Astrocyte (in vitro differentiated cells and primary cell): Measurements from ENCODE around the gene SOCS4. TPM values are rescaled to one million over a fixed set of nuclear protein-coding genes. Genes with fewer than 3 reads are reported as not detected.

Source experiments
- DNase-seq: peaks from one replicate; pipeline ENCODE4 v3.0.0-alpha.2; 2010; ENCODE audit warnings: low read depth
- FAIRE-seq: peaks from 2 replicates; lab custom pipeline; 2011; peaks lifted over from hg19 to GRCh38; lab: Jason Lieb, UNC
- H2AFZ ChIP-seq: 2 replicates; pipeline ENCODE4 v1.6.0; 2012; ENCODE audit warnings: low read depth, low read length, inconsistent platforms
- H3K27ac ChIP-seq: 2 replicates; pipeline ENCODE4 v1.5.1; 2011; ENCODE audit warnings: low read depth, low read length, inconsistent platforms
- H3K27me3 ChIP-seq: 2 replicates; pipeline ENCODE4 v1.6.0; 2011; ENCODE audit warnings: low read length, inconsistent platforms; ENCODE audit not compliant: insufficient read depth
- H3K36me3 ChIP-seq: 2 replicates; pipeline ENCODE4 v1.5.1; 2011; ENCODE audit warnings: low read length, inconsistent platforms; ENCODE audit not compliant: insufficient read depth
- H3K4me1 ChIP-seq: 2 replicates; pipeline ENCODE4 v1.5.1; 2011; ENCODE audit warnings: low read length, inconsistent platforms; ENCODE audit not compliant: insufficient read depth
- H3K4me2 ChIP-seq: 2 replicates; pipeline ENCODE4 v1.6.0; 2012; ENCODE audit warnings: low read length, inconsistent platforms
- H3K4me3 ChIP-seq: 2 replicates; pipeline ENCODE4 v1.5.1; 2011; ENCODE audit warnings: low read depth, mild to moderate bottlenecking, low read length, inconsistent platforms; ENCODE audit not compliant: insufficient read depth
- H3K79me2 ChIP-seq: 2 replicates; pipeline ENCODE4 v1.6.0; 2012; ENCODE audit warnings: mild to moderate bottlenecking, low read length, inconsistent platforms; ENCODE audit not compliant: insufficient read depth
- H3K9ac ChIP-seq: 2 replicates; pipeline ENCODE4 v1.6.0; 2012; ENCODE audit warnings: mild to moderate bottlenecking, low read length, inconsistent platforms
- H3K9me3 ChIP-seq: 2 replicates; pipeline ENCODE4 v1.5.1; 2012; ENCODE audit warnings: low read depth, mild to moderate bottlenecking, low read length, inconsistent platforms; ENCODE audit not compliant: insufficient read depth
- H4K20me1 ChIP-seq: 2 replicates; pipeline ENCODE4 v1.6.0; 2012; ENCODE audit warnings: low read length, inconsistent platforms; ENCODE audit not compliant: insufficient read depth
- H3K27ac Mint-ChIP-seq: one replicate; pipeline ENCODE4 v1.8.0; 2021; ENCODE audit warnings: mild to moderate bottlenecking, mixed read lengths; ENCODE audit not compliant: unreplicated experiment
- H3K27me3 Mint-ChIP-seq: one replicate; pipeline ENCODE4 v1.8.0; 2021; ENCODE audit warnings: low read depth, mixed read lengths; ENCODE audit not compliant: unreplicated experiment
- H3K36me3 Mint-ChIP-seq: one replicate; pipeline ENCODE4 v1.8.0; 2021; ENCODE audit warnings: low read depth, mixed read lengths; ENCODE audit not compliant: unreplicated experiment
- H3K4me1 Mint-ChIP-seq: one replicate; pipeline ENCODE4 v1.8.0; 2021; ENCODE audit warnings: low read depth, mixed read lengths; ENCODE audit not compliant: unreplicated experiment
- H3K4me3 Mint-ChIP-seq: one replicate; pipeline ENCODE4 v1.8.0; 2021; ENCODE audit warnings: mild to moderate bottlenecking, moderate library complexity, mixed read lengths; ENCODE audit not compliant: unreplicated experiment
- H3K9me3 Mint-ChIP-seq: one replicate; pipeline ENCODE4 v1.8.0; 2021; ENCODE audit warnings: mild to moderate bottlenecking, mixed read lengths; ENCODE audit not compliant: unreplicated experiment
- EZH2 ChIP-seq: IDR thresholded peaks from 2 replicates; pipeline ENCODE4 v1.6.1; 2012; ENCODE audit warnings: mild to moderate bottlenecking, low read length, inconsistent platforms; ENCODE audit not compliant: insufficient read depth
- total RNA-seq: library from RNA; stranded (reverse); gene quantifications from 2 replicates; pipeline ENCODE4 v1.2.1, GENCODE V29; 2021
- TF ChIP-seq, protein P1 (sequence below): IDR thresholded peaks from 2 replicates; pipeline ENCODE4 v1.5.1; 2011; ENCODE audit warnings: low read depth, mild to moderate bottlenecking, inconsistent platforms, low read length, moderate library complexity; ENCODE audit not compliant: insufficient read depth

SOCS4 gene
- total RNA-seq, 1 donor from 2014 or later, result 30.5 TPM

DNA sequence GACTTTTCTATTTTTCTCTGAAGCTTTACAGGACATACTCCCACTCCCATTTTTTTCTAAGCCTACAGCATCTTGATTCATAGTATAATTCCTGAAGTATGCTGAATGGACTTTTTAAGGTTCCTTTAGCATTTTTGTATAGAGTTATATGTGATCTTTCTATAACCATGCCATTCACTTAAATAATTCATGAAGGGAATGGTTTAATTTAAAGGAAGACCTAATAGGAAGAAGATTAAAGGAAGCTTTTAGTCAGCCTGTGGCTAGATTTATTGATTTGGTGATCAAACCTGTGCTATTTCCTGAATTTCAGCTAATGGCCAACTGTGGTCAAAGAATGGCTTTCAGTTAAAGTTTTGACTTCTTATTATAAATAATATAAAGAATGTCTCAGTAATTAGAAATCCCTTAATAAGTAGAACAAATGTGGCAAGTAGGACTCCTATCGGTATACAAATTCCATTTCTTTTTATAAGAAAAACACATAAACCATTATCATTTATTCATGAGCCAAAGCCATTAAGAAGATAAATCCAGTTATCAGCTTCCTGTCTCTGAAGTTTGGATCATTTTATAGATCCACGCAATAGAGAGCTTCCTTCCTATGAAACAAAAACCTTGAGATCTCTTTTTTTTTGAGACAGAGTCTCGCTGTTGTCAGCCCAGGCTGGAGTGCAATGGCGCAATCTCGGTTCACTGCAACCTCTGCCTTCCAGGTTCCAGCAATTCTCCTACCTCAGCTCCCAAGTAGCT lies 20.4 kb downstream of the SOCS4 start:
- peaks cover 12% of the 10 kb centered on the region for H3K36me3 ChIP-seq
- H4K20me1 ChIP-seq, result no peaks in the 10 kb centered on the region
- H3K27me3 ChIP-seq, result no peaks in the 10 kb centered on the region
- Mint-ChIP-seq H3K4me1 (peaks cover 3% of the 10 kb centered on the region), H3K27me3 (no peaks in the 10 kb centered on the region), H3K36me3 (peaks cover 4% of the 10 kb centered on the region), H3K9me3 (no peaks in the 10 kb centered on the region), H3K4me3 (no peak overlapping the region), H3K27ac (no peak overlapping the region)
- H3K9ac ChIP-seq, result no peak overlapping the region
- TF ChIP-seq EZH2, result no peak
- TF ChIP-seq, protein P1, sequence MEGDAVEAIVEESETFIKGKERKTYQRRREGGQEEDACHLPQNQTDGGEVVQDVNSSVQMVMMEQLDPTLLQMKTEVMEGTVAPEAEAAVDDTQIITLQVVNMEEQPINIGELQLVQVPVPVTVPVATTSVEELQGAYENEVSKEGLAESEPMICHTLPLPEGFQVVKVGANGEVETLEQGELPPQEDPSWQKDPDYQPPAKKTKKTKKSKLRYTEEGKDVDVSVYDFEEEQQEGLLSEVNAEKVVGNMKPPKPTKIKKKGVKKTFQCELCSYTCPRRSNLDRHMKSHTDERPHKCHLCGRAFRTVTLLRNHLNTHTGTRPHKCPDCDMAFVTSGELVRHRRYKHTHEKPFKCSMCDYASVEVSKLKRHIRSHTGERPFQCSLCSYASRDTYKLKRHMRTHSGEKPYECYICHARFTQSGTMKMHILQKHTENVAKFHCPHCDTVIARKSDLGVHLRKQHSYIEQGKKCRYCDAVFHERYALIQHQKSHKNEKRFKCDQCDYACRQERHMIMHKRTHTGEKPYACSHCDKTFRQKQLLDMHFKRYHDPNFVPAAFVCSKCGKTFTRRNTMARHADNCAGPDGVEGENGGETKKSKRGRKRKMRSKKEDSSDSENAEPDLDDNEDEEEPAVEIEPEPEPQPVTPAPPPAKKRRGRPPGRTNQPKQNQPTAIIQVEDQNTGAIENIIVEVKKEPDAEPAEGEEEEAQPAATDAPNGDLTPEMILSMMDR, result no peak
- H3K27ac ChIP-seq, result no peak overlapping the region
- peaks cover 13% of the 10 kb centered on the region for H3K79me2 ChIP-seq
- DNase-seq (no peak), FAIRE-seq (no peak)
- H3K4me3 ChIP-seq, result no peak overlapping the region
- H3K4me1 ChIP-seq, result peaks cover 7% of the 10 kb centered on the region
- H2AFZ ChIP-seq, result no peak overlapping the region
- H3K9me3 ChIP-seq, result no peaks in the 10 kb centered on the region
- no peak overlapping the region for H3K4me2 ChIP-seq

DNA sequence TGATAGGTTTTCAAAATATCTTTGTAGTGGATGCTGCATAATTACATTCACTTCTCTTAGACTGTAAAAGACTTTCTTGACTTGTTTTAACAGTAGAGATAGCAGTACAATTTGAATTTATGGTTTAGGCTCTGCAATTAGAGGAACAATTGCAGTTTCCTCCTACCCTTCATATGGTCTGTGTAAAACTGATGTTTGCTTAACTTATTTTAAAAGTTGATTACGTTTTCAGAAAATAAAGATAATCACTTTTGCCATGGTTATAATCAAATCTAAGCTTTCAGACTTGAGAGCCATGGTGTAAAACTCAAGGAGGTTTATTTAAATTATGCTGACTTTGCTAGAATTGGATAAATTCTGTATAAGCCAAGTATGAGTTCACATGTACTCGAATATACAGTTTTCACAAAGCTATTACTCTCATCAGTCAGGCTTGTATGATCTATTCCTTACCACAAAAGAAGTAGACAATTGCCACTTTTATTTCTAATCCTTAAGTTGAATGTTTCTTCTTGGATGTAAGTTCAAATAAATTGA lies 21.9 kb downstream of the SOCS4 start:
- no peaks in the 10 kb centered on the region for H3K9me3 ChIP-seq
- H3K27me3 ChIP-seq, result no peaks in the 10 kb centered on the region
- no peak overlapping the region for H3K9ac ChIP-seq
- Mint-ChIP-seq H3K27ac (no peak overlapping the region), H3K9me3 (no peaks in the 10 kb centered on the region), H3K36me3 (no peaks in the 10 kb centered on the region), H3K4me3 (no peak overlapping the region), H3K4me1 (peaks cover 11% of the 10 kb centered on the region), H3K27me3 (no peaks in the 10 kb centered on the region)
- DNase-seq (no peak), FAIRE-seq (no peak)
- peaks cover 24% of the 10 kb centered on the region for H3K79me2 ChIP-seq
- H3K27ac ChIP-seq, result no peak overlapping the region
- H3K36me3 ChIP-seq, result peaks cover 6% of the 10 kb centered on the region
- H2AFZ ChIP-seq, result no peak overlapping the region
- peaks cover 13% of the 10 kb centered on the region for H4K20me1 ChIP-seq
- no peak overlapping the region for H3K4me3 ChIP-seq
- TF ChIP-seq, protein P1, result no peak
- no peak for TF ChIP-seq EZH2
- peaks cover 15% of the 10 kb centered on the region for H3K4me1 ChIP-seq
- no peak overlapping the region for H3K4me2 ChIP-seq

DNA sequence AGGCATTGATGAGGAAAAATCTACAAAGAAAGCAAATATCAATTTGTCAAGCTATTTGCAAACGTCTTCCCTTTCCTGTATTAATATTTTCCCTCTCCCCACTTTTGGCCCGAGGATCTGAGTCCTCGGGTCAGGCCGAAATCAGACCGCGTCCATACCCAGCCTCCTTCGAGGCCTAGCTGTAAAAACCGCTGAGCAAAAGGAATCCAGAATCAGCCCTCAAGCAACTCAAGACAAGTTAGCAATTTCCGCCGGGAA lies 24.1 kb downstream of the SOCS4 start:
- H2AFZ ChIP-seq, result peak overlapping the region; percentile 90
- peak overlapping the region; percentile 94 for H3K4me3 Mint-ChIP-seq
- H3K9ac ChIP-seq, result peak overlapping the region; percentile 100
- no peaks in the 10 kb centered on the region for H3K27me3 ChIP-seq
- H3K36me3 ChIP-seq, result peaks cover 12% of the 10 kb centered on the region
- H3K4me3 ChIP-seq, result peak overlapping the region; percentile 69
- H4K20me1 ChIP-seq, result peaks cover 33% of the 10 kb centered on the region
- DNase-seq (no peak), FAIRE-seq (no peak)
- H3K9me3 Mint-ChIP-seq, result no peaks in the 10 kb centered on the region
- H3K79me2 ChIP-seq, result peaks cover 46% of the 10 kb centered on the region
- H3K36me3 Mint-ChIP-seq, result peaks cover 4% of the 10 kb centered on the region
- peak overlapping the region; percentile 100 for H3K27ac ChIP-seq
- no peaks in the 10 kb centered on the region for H3K27me3 Mint-ChIP-seq
- no peaks in the 10 kb centered on the region for H3K9me3 ChIP-seq
- peaks cover 16% of the 10 kb centered on the region for H3K4me1 Mint-ChIP-seq
- H3K4me2 ChIP-seq, result peak overlapping the region; percentile 92
- H3K27ac Mint-ChIP-seq, result peak overlapping the region; percentile 100
- H3K4me1 ChIP-seq, result peaks cover 17% of the 10 kb centered on the region
- TF ChIP-seq, protein P1, result no peak
- no peak for TF ChIP-seq EZH2
